Skeletal muscle tissue (tissue), 4 donors: ENCODE measurements around the gene EPHA6. TPM values are rescaled to one million over a fixed set of nuclear protein-coding genes. Genes with fewer than 3 reads are reported as not detected.
"Not testable (repeated sequence)": the region's sequence is repeated elsewhere in the genome, so short reads cannot be mapped to it uniquely, and the experiment has no call there.

Experiments used
- H3K27ac ChIP-seq: one replicate; pipeline ENCODE4 v1.7.0; 2013; ENCODE audit warnings: mild to moderate bottlenecking, low read depth, low read length, inconsistent platforms
- H3K27me3 ChIP-seq, 3 donors: one replicate each; pipeline ENCODE4 v1.7.0; 2013; ENCODE audit warnings: low read length in 3 of 3; ENCODE audit not compliant: control insufficient read depth in 3 of 3, insufficient read depth in 3 of 3
- H3K36me3 ChIP-seq, 3 donors: one replicate each; pipeline ENCODE4 v1.7.0; 2013; ENCODE audit warnings: low read length in 3 of 3; ENCODE audit not compliant: control insufficient read depth in 3 of 3, insufficient read depth in 3 of 3
- H3K4me1 ChIP-seq, 3 donors: one replicate each; pipeline ENCODE4 v1.7.0; 2013; ENCODE audit warnings: low read length in 3 of 3, mild to moderate bottlenecking in 3 of 3; ENCODE audit not compliant: control insufficient read depth in 3 of 3, insufficient read depth in 3 of 3
- H3K4me3 ChIP-seq, 3 donors: one replicate each; pipeline ENCODE4 v1.7.0; 2013; ENCODE audit warnings: low read length in 3 of 3
- H3K9ac ChIP-seq, 3 donors: one replicate each; pipeline ENCODE4 v1.7.0; 2013; ENCODE audit warnings: low read length in 3 of 3, mild to moderate bottlenecking in 3 of 3, moderate library complexity in 2 of 3, low read depth in 1 of 3
- H3K9me3 ChIP-seq, 3 donors: one replicate each; pipeline ENCODE4 v1.7.0; 2013; ENCODE audit warnings: low read length in 3 of 3; ENCODE audit not compliant: control insufficient read depth in 3 of 3
- total RNA-seq: library from RNA; depleted of rRNA; stranded (reverse); fragments of >200 nt; gene quantifications from one replicate; pipeline ENCODE4 v1.2.3, GENCODE V29; 2014
- donor health status: Osteomylitis.

The EPHA6 gene
- total RNA-seq, 1 donor from 2014 or later, result 0.52 TPM

GRCh38 chr3:97612632-97613031 lies 798.2 kb downstream of the EPHA6 start:
- Histone ChIP-seq H3K9ac (no peak overlapping the region), H3K36me3 (no peaks in the 10 kb centered on the region), H3K27ac (no peak overlapping the region)

GRCh38 chr3:97613139-97613538 lies 798.7 kb downstream of the EPHA6 start:
- H3K27ac ChIP-seq, result no peak overlapping the region

More at GRCh38 chr3:97612632-97613031, 798.2 kb downstream of the EPHA6 start:
- Histone ChIP-seq H3K4me3 (no peak overlapping the region), H3K27me3 (no peaks in the 10 kb centered on the region), H3K4me1 (no peaks in the 10 kb centered on the region), H3K9me3 (no peaks in the 10 kb centered on the region)

GRCh38 chr3:97620514-97620913 lies 806.1 kb downstream of the EPHA6 start:
- not testable (repeated sequence) for H3K36me3 ChIP-seq, H3K4me1 ChIP-seq, H3K27ac ChIP-seq, H3K9me3 ChIP-seq, H3K4me3 ChIP-seq, H3K9ac ChIP-seq, H3K27me3 ChIP-seq

More at GRCh38 chr3:97613139-97613538, 798.7 kb downstream of the EPHA6 start:
- Histone ChIP-seq H3K9ac (no peak overlapping the region), H3K4me3 (no peak overlapping the region), H3K9me3 (no peaks in the 10 kb centered on the region), H3K36me3 (no peaks in the 10 kb centered on the region), H3K27me3 (no peaks in the 10 kb centered on the region), H3K4me1 (no peaks in the 10 kb centered on the region)

GRCh38 chr3:97636465-97636864 lies 822.1 kb downstream of the EPHA6 start:
- H3K36me3 ChIP-seq, result no peaks in the 10 kb centered on the region
- H3K27me3 ChIP-seq, result no peaks in the 10 kb centered on the region
- H3K9me3 ChIP-seq, result no peaks in the 10 kb centered on the region
- H3K27ac ChIP-seq, result no peak overlapping the region
- no peak overlapping the region for H3K4me3 ChIP-seq
- H3K4me1 ChIP-seq, result no peaks in the 10 kb centered on the region
- H3K9ac ChIP-seq, result no peak overlapping the region

GRCh38 chr3:97646932-97647331 lies 832.5 kb downstream of the EPHA6 start:
- no peaks in the 10 kb centered on the region for H3K9me3 ChIP-seq
- no peak overlapping the region for H3K9ac ChIP-seq
- H3K27ac ChIP-seq, result no peak overlapping the region
- H3K27me3 ChIP-seq, result no peaks in the 10 kb centered on the region
- H3K4me3 ChIP-seq, result no peak overlapping the region
- H3K4me1 ChIP-seq, result no peaks in the 10 kb centered on the region
- H3K36me3 ChIP-seq, result no peaks in the 10 kb centered on the region

- H3K36me3 ChIP-seq, result no peaks in the 10 kb centered on the region
- no peaks in the 10 kb centered on the region for H3K4me1 ChIP-seq
- no peaks in the 10 kb centered on the region for H3K9me3 ChIP-seq
- H3K27me3 ChIP-seq, result no peaks in the 10 kb centered on the region
- H3K4me3 ChIP-seq, result no peak overlapping the region
- H3K9ac ChIP-seq, result no peak overlapping the region
- H3K27ac ChIP-seq, result no peak overlapping the region
These were observed 833.1 kb downstream of the EPHA6 start for GRCh38 chr3:97647441-97647982.

- no peaks in the 10 kb centered on the region for H3K4me1 ChIP-seq
- no peak overlapping the region for H3K27ac ChIP-seq
- H3K36me3 ChIP-seq, result no peaks in the 10 kb centered on the region
- no peak overlapping the region for H3K4me3 ChIP-seq
- H3K9me3 ChIP-seq, result no peaks in the 10 kb centered on the region
- no peaks in the 10 kb centered on the region for H3K27me3 ChIP-seq
- H3K9ac ChIP-seq, result no peak overlapping the region
These were observed 841.6 kb downstream of the EPHA6 start for GRCh38 chr3:97655971-97656370.

GRCh38 chr3:97656638-97657037 lies 842.2 kb downstream of the EPHA6 start:
- H3K27me3 ChIP-seq, result no peaks in the 10 kb centered on the region
- H3K4me3 ChIP-seq, result no peak overlapping the region

GRCh38 chr3:97658668-97659285 lies 844.4 kb downstream of the EPHA6 start:
- Histone ChIP-seq H3K9me3 (no peaks in the 10 kb centered on the region), H3K27ac (no peak overlapping the region), H3K9ac (no peak overlapping the region), H3K4me1 (no peaks in the 10 kb centered on the region), H3K27me3 (no peaks in the 10 kb centered on the region), H3K36me3 (no peaks in the 10 kb centered on the region), H3K4me3 (no peak overlapping the region)

More at GRCh38 chr3:97656638-97657037, 842.2 kb downstream of the EPHA6 start:
- Histone ChIP-seq H3K36me3 (no peaks in the 10 kb centered on the region), H3K9me3 (no peaks in the 10 kb centered on the region), H3K27ac (no peak overlapping the region), H3K4me1 (no peaks in the 10 kb centered on the region), H3K9ac (no peak overlapping the region)

GRCh38 chr3:97662264-97662663 lies 847.9 kb downstream of the EPHA6 start:
- no peak overlapping the region for H3K27ac ChIP-seq
- H3K27me3 ChIP-seq, result no peaks in the 10 kb centered on the region
- no peak overlapping the region for H3K4me3 ChIP-seq

More at GRCh38 chr3:97662264-97662663, 847.9 kb downstream of the EPHA6 start:
- Histone ChIP-seq H3K4me1 (no peaks in the 10 kb centered on the region), H3K36me3 (no peaks in the 10 kb centered on the region), H3K9me3 (no peaks in the 10 kb centered on the region), H3K9ac (no peak overlapping the region)
